Cardiac fibroblast (primary cell): ENCODE measurements around the gene PODXL2.

ENCODE experiments used
- DNase-seq, 2 donors: peaks; one replicate each; pipeline versions ENCODE4 v3.0.0 to v3.0.0-alpha.2; 2010; ENCODE audit warnings: low read depth in 2 of 2
- H3K4me3 ChIP-seq, 2 donors: replicated peaks in 1 of 2; 1 replicate in 1 of 2; 2 replicates in 1 of 2; pipeline ENCODE4 v1.5.1; 2011; ENCODE audit warnings: low read depth in 2 of 2, low read length in 2 of 2, mild to moderate bottlenecking in 2 of 2, moderate library complexity in 1 of 2
- TF ChIP-seq, protein P1 (sequence below): IDR thresholded peaks from one replicate; pipeline ENCODE4 v1.5.1; 2011; ENCODE audit warnings: low read depth, mild to moderate bottlenecking, low read length, inconsistent platforms

Gene PODXL2

GRCh38 chr3:127718245-127718915 is 89.4 kb downstream of the PODXL2 start:
- DNase-seq = no peak
- H3K4me3 ChIP-seq = no peak overlapping the region
- TF ChIP-seq, protein P1, sequence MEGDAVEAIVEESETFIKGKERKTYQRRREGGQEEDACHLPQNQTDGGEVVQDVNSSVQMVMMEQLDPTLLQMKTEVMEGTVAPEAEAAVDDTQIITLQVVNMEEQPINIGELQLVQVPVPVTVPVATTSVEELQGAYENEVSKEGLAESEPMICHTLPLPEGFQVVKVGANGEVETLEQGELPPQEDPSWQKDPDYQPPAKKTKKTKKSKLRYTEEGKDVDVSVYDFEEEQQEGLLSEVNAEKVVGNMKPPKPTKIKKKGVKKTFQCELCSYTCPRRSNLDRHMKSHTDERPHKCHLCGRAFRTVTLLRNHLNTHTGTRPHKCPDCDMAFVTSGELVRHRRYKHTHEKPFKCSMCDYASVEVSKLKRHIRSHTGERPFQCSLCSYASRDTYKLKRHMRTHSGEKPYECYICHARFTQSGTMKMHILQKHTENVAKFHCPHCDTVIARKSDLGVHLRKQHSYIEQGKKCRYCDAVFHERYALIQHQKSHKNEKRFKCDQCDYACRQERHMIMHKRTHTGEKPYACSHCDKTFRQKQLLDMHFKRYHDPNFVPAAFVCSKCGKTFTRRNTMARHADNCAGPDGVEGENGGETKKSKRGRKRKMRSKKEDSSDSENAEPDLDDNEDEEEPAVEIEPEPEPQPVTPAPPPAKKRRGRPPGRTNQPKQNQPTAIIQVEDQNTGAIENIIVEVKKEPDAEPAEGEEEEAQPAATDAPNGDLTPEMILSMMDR = no peak

GRCh38 chr3:127718916-127719290 is 89.9 kb downstream of the PODXL2 start:
- DNase-seq = no peak
- TF ChIP-seq, protein P1 = no peak
- no peak overlapping the region for H3K4me3 ChIP-seq

DNA sequence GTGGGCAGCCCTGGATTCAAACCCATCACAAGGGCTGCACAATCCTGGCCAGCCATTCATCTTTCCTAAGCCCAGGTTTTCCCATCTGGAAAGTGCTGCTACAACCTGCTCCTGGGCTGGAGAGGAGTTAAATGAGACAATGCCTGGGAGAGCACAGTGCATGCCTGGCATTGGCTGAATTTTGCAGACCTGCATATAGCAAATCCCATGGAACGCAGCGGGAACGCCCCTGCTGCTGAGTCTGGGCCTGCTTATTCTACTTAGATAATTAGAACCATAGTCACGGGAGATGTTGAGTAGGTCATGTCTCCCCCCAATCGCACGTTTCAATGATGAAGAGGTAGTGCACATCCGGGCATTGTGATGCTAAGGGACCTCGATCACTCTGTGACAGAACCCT is 90.4 kb downstream of the PODXL2 start:
- TF ChIP-seq, protein P1 = no peak
- H3K4me3 ChIP-seq = no peak overlapping the region
- DNase-seq = no peak

GRCh38 chr3:127720161-127720823 is 91.3 kb downstream of the PODXL2 start:
- no peak for DNase-seq
- no peak overlapping the region for H3K4me3 ChIP-seq
- TF ChIP-seq, protein P1 = no peak

DNA sequence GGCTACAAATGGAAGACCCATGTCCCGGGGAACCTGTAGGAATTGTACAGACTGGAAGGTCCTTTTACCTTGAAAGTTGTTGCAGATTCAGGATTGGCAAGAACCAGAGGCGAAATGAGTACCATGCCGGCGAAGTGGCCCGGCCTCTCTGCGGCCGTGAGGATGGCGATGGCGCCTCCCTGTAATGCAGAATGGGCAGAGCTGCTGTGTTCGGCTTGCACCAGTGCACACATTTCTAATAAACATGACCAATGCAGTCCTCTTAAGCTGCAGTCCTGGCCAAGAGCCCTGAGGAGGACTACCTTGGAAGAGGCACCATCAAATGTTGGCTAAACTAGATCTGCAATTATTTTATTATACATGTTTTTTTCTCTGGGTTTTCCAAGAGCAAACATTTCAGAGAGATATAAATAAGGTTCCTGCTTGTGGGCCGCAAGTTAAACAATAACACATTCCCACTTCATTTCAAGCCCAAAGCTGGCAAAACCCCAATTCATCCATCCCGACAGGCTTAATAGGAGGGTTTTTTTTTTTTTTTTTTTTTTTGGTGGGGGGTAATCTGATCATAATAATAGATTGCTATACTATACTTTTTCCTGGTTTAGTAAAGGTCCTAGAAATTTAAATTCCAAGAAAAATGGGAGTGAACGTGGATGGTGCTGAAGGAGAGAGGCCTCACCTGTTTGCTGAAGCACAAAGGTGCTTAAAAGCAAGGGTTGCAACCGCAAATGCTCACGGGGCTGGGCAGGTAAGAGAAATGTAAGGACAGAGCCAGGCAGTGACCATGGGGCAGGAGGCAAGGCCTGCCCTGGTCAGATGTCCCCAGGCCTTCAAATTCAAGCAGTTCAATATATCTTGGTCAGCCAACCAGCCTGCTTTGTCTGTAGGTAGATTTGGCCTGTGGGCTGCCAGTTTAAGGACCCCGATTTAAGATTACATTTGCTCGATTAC is 92.3 kb downstream of the PODXL2 start:
- DNase-seq = no peak
- TF ChIP-seq, protein P1 = no peak
- H3K4me3 ChIP-seq = no peak overlapping the region

GRCh38 chr3:127722091-127722784 is 93.3 kb downstream of the PODXL2 start:
- TF ChIP-seq, protein P1 = no peak
- no peak for DNase-seq
- no peak overlapping the region for H3K4me3 ChIP-seq
